VCaP (cell line): ENCODE data around the gene CFAP45.

Experiments
- H3K27ac ChIP-seq: fragments of 450-650 bp; 2 replicates; pipeline ENCODE4 v1.5.1; 2017
- CTCF ChIP-seq: fragments of 450-650 bp; conservative IDR thresholded peaks from 2 replicates; pipeline ENCODE4 v1.5.1; 2017; ENCODE audit warnings: mild to moderate bottlenecking, moderate library complexity

CFAP45 gene

GRCh38 chr1:159823406-159823805, 76.6 kb downstream of the CFAP45 start:
- H3K27ac ChIP-seq = no peak overlapping the region
- no peak for TF ChIP-seq CTCF
